GM18870 (cell line): ENCODE data around the gene FAHD2A.
"Not testable (repeated sequence)": the region's sequence is repeated elsewhere in the genome, so short reads cannot be mapped to it uniquely, and the experiment has no call there.

ENCODE experiments used
- ATAC-seq: cut with Tn5 transposase; IDR thresholded peaks from one replicate; pipeline ENCODE4 v1.9.1; 2021; ENCODE audit warnings: moderate library complexity; ENCODE audit not compliant: unreplicated experiment

The FAHD2A gene

DNA sequence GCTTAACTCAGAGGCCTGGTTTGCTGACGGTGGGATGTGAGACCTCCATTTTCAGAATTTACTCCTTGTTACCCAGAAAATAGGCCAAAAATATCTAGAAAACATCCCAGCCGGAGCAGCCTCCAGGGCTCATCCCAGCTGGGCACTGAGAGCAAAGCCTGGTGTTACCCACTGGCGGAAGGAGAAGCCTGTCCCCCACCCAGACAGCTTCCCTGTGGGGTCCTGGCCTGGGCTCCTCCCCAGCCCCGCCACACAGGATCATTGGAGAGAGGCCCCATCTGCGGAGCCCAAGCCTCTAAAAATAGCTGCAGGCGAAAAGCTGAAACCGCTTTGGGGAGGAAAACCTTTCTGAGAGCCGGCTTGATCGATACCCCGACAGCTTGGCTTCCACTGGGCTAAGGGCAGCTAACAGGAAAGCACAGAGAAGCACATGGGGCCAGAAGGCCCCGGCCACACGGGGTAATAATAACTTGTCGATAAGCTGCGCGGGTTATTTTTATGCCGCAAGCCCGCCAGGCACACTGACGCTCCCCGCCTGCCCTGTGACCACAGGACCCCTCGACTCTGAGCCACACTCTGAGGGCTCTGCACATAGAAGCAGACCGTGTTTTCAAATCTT lies 26.9 kb upstream of the FAHD2A start:
- ATAC-seq: no peak

DNA sequence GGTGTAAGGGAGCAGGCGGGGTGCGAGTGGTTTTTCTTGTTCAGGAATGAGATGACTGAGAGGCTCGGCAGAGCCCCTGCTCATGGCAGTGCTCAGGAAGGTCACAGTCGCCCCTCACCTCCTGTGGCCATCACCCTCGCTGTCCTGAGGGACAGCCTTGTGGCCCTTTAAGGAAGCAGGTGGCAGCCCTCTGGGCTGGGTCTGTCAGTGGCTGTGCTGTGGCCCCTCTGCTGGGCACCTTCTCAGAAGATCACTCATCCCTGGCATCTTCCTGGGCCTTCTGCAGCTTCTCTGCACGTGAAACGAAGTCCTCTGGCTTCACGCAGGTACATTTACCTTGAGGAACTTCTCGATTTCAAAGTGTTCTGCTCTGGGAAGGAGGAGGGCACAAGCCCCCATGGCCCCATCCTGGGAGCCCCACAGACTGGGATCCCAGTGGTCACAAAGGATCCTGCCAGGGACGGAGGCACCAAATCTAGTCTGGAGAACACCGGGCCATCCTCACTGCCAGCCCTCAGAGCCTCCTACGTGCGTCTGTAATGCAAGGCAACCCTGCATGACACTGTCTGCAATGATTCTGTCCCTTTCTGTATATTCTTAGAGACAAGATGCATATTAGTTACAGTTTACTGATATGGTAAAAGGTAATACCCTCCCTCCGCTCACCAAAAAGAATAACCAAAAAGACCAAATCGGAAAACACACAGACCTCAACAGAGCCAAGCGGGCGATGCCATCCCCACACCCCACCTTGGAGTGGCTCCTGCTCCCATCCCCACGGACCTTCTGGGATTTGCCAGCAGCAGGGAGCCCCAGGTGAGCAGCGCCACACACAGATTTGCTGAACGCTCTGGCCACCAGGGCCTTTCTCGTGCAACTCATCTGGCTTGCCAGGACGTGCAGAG lies 25.9 kb upstream of the FAHD2A start:
- no peak for ATAC-seq

DNA sequence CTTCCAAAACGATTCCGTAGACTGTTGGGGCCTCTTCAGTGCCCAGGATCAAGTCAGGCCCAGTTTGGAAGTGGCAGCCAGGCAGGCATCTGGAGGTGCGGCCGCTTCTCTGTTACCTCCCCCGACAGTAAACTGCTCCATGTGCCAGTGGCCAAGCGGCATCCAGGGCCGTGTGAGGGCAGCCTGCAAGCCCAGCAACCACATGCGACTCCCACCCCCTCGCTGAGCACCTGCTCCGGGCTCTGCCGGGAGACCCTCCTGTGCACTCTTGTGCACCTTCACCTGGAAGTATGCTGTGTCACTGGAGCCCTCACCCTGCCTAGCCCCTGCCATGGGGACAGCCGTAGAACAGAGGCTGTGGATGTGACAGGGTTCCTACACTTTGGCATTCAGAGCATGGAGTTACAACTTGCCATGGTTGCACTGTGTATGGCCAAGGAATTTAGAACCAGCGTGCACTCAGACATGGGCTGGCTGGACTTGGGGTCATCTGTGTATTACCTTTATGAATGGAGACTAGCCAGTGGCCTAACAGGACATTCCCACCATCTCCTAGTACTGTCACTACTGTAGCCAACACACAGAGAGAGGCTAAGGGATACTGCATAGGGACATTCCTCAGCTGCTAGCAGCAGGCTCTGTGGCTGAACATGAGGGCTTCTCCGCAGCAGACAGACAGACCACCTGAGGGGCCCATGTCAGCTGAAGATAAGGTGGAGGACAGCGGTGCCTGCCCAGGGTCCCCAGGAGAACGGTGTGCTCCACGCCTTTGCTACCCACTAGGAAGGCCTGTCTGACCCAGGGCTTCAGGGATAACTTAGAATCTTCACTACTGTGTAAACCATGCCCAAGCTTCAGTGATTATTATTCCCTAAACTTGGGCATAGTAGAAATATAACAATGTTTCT lies 25.0 kb upstream of the FAHD2A start:
- no peak for ATAC-seq

DNA sequence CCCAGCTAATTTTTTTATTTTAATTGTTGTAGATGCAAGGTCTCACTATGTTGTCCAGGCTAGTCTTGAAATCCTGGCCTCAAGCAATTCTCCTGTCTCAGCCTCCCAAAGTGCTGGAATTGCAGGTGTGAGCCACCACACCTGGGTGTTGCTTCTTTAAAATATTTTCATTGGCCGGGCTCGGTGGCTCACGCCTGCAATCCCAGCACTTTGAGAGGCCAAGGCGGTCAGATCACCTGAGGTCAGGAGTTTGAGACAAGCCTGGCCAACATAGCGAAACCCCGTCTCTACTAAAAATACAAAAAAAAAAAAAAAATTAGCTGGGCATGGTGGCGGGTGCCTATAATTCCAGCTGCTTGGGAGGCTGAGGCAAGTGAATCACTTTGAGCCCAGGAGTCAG lies 24.2 kb upstream of the FAHD2A start:
- ATAC-seq: not testable (repeated sequence)

DNA sequence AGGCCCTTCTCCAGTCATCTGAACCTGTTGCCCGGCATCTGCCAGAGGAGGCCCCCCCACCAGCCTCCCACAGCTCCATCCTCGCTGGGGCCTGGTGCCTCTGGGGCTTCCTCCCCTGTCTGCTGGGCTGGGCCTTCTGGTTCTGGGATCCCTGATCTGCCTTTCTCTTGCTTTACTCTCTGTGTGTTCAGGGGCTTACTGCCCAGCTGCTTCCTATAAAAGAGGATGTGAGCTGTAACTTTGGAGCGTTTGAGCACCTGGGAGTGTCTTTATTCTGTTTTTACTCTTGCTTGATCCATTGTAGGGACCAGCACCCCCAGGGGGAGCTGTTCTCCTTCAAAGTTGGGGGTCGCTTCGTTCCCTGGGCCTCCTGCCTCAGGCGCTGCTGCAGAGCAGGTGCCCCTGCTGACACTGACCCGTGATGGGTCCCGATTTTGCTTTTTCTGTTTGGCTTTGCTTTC lies 23.1 kb upstream of the FAHD2A start:
- ATAC-seq: no peak

DNA sequence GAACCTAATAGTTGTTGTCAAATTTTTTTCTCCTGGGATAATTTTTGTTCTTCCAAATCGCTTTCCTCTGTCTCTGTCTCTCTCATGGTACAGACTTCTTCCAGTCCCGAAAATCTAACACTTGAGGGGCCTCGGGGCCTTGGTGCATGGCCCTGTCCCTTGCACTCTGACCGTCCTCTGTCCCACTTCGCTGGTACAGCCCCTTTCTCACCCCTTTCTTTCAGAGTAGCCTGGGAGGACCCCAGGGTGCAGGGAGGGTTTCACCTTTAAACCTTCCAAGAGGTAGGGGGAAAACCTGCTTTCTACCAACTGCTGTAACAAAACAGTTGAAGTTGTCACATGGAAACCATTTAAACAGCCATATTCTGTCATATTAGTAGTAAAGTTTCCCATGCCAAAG lies 22.2 kb upstream of the FAHD2A start:
- ATAC-seq: no peak

DNA sequence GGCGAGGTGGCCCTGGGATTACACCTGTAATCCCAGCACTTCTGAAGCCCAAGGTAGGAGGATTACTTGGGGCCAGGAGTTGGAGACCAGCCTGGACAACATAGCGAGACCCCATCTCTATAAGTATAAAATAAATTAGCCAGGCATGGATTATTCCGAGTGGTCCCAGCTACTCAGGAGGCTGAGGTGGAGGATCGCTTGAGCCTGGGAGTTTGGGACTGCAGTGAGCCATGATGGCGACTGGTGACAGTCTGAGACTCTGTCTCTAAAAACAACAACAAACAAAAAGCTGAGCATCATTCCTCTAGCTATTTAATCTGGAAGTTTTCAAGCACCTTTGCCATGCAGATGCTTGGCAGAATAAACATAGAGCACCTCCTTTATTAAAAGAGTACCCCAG lies 21.8 kb upstream of the FAHD2A start:
- ATAC-seq: no peak

DNA sequence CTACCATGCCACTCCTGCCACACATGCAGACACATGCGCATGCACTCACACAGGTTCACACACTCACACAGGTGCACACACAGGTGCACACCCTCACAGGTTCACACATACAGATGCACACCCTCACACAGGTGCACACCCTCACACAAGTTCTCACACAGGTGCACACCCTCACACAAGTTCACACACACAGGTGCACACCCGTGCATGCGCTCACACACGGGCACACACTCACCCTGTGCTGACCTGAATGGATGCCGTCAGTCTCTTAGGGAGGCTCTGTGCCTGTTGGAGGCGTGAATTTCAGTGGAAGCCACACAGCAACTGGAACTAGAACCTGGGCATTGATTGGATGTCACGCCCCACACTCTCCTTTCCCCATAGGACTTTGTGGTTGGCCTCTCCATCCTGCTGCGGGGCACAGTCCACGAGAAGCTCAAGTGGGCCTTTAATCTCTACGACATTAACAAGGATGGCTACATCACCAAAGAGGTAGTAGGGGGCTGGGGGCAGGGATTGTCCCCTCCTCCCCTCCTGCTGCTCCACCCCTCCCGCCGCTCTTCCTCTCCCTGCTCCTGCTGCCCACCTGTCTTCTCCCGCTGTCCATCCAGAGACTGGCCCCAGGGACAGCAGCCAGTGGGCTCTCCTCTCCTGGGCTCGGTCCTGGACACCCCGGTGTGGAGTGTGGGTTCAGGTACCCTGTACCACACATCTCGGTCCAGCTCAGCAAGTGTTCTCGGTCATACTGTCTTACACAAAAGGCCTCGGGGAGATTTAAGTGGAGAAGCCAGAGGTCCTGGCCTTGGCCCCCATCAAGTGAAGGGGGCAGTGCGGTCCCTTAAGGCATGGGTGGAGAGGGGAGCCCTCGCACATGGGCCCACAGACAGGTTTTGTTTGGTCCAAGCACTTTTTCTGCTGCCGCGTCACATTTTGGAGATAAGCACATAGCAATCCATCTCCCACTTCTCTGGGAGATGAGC lies 21.0 kb upstream of the FAHD2A start:
- ATAC-seq: no peak

DNA sequence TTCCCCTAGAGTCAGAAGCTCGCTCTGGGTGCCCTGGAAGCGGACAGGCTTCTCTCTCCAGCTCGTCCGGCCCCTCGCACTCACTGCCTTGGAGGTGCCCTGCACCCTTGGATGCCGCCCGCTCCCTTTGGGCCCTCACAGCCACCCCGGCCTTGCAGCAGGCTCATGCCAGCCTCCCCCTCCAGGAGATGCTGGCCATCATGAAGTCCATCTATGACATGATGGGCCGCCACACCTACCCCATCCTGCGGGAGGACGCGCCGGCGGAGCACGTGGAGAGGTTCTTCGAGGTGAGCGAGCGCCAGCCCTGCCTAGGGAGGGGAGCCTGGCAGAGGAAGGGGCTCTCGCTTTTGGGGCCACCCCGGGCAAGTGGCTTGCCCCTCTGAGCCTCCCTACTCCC lies 20.3 kb upstream of the FAHD2A start:
- no peak for ATAC-seq

DNA sequence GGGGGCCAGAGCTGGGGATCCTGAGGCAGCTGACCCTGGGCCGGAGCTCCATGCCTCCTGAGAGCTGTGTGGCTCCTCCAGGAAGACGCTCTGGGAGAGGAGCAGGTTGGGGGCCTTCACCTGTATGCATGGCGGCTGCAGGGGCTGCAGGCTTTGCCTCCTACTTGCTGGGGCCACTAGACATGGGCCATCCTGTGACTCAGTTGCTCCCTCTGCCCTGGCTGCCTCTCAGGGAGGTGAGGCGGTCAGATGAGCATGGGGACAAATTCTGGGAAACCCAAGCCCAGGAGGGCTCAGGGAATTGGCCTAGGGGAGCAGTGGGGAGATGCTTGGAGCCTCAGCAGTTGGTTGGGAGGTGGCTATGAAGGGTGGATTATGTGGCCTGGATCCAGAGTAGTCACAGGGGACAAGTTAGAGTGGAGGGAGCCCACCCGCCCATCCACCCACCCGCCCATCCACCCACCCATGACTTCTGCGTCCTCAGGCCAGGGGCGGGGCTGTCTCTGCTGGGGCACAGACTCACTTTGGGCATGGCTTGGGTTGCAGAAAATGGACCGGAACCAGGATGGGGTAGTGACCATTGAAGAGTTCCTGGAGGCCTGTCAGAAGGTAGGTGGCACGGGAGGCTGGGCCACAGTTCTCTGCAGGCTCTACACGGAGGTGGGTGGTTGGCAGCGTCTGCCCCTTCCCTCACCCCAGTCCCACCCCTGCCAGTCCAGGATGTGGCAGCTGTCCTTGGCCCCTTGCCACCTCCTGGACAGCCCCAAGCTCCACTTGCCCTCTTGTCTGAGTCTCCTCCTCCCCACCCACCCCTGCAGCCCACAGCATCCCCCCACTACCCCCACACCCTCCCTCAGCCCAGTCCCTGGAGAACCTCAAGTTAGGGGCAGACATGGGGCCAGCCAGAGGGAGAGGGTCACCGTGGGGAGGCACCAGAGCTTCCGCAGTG lies 19.5 kb upstream of the FAHD2A start:
- ATAC-seq: no peak

DNA sequence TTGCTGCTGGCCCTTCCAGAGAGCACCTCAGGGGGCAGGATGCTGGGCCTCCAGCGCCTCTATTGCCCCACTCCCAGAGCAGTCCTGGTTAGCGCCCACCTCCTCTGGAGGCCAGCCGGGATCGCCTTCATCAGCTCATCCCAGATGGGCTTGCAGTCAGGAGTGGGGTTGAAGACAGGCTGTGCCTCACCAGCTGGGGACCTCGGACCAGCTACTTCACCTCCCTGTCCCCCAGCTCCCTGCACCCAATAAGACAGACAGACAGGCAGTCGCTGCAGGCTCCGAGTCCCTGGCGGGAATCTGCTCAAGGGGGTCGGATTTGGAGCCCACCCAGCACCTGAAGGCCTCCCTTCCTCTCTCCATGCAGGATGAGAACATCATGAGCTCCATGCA lies 18.9 kb upstream of the FAHD2A start:
- ATAC-seq: no peak

DNA sequence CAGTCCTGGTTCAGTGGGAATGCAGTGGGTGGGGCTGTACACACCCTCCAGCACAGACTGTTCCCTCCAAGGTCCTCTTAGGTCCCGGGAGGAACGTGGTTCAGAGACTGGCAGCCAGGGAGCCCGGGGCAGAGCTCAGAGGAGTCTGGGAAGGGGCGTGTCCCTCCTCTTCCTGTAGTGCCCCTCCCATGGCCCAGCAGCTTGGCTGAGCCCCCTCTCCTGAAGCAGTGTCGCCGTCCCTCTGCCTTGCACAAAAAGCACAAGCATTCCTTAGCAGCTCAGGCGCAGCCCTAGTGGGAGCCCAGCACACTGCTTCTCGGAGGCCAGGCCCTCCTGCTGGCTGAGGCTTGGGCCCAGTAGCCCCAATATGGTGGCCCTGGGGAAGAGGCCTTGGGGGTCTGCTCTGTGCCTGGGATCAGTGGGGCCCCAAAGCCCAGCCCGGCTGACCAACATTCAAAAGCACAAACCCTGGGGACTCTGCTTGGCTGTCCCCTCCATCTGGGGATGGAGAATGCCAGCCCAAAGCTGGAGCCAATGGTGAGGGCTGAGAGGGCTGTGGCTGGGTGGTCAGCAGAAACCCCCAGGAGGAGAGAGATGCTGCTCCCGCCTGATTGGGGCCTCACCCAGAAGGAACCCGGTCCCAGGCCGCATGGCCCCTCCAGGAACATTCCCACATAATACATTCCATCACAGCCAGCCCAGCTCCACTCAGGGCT lies 17.5 kb upstream of the FAHD2A start:
- no peak for ATAC-seq

DNA sequence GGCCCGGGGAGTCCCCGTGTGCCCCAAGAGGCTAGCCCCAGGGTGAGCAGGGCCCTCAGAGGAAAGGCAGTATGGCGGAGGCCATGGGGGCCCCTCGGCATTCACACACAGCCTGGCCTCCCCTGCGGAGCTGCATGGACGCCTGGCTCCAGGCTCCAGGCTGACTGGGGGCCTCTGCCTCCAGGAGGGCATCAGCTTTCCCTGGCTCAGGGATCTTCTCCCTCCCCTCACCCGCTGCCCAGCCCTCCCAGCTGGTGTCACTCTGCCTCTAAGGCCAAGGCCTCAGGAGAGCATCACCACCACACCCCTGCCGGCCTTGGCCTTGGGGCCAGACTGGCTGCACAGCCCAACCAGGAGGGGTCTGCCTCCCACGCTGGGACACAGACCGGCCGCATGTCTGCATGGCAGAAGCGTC lies 16.9 kb upstream of the FAHD2A start:
- ATAC-seq: no peak

DNA sequence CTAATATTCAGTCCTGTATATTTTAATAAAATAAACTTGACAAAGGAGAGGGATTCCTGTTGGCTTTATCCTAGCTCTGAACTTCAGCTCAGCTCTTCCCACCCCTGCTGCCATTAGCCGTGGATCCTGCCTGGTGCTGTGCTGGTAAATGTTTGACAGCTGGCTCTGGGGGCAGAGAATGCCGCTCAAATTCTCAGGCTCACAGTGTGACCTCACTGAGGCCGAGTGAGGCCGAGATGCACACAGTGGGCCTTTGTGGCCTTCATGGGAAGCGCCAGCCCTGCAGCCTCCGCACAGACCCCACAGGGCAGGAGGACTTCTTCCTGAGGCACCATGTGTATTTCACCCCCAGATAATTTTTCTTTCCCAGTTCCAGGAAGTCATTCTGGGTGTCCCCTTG lies 16.5 kb upstream of the FAHD2A start:
- ATAC-seq: no peak

DNA sequence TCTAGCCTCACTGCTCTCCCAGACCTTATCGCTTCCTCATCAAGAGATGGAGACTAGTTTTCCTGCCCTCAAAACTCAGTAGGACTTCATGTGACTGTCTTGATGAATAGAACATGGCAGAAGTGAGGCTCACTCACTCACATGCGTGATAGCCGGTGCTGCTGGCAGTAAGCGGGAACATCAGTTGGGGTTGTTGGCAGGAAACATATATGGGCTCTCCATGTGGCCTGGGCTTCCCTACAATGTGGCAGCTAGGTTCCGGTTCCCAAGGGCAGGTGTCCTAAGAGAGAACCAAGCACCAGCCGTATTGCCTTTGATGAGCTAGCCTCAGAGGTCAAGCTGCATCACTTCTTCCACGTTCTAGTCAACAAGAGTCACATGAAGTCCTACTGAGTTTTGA lies 15.2 kb upstream of the FAHD2A start:
- no peak for ATAC-seq

DNA sequence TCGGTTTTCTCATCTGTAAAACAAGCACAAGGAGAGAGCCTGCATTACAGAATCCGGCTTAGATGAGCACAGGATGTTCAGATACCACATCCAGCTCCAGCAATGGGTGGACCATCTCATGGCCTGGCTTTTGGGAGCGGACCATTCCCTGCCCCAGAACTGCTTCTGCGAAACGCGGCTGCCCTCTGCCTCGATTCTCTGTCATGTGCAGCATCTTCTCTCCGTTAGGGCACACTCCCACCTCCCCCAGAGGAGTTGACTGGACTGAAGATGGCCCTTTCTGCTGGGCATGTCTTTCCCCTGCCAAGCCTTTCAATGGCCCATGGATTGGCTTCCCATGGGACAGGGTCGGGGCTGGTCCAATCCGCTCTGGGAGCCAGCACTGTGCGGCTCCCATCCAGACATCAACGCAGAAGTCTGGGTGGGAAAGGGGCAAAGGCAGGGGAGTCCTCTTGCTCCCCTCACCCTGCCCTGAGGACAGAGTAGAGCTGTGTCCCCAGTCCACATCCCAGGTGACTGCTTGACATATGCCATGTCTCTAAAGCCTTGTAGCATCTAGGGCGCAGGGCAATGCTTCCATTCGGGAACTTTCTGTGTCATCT lies 14.3 kb upstream of the FAHD2A start:
- ATAC-seq: no peak

DNA sequence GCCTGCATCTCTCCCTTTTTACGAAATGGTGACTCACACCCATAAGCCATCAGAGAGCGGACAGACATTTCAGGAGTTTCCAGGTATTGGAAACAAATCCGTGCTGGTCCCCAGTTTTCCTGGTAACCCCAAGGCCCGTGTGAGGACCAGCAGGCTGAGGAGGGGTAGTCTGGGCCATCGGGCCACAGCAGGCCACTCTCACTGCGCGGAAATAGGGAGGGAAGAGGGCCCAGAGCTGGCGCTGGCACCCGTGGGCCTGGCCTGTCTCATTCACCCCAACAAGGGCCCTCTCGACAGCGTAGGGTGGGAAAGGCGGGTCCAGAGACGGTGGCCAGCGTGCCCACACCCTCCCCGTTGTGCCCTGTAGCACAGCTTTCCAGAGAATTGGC lies 13.7 kb upstream of the FAHD2A start:
- no peak for ATAC-seq
